Uterus (tissue), 4 donors: ENCODE results near the gene RAP1A. TPM values are rescaled to one million over a fixed set of nuclear protein-coding genes. Genes with fewer than 3 reads are reported as not detected.

Source experiments
- DNase-seq, 2 donors: peaks; one replicate each; pipeline ENCODE4 v3.0.0-alpha.2; 2019 to 2020
- H3K27ac ChIP-seq, 2 donors: fragments of 200-600 bp; sonication (generic); 1 replicate in 1 of 2; 2 replicates in 1 of 2; pipeline ENCODE4 v1.5.1; 2016 to 2018
- H3K27me3 ChIP-seq, 2 donors: fragments of 200-600 bp; sonication (generic); one replicate each; pipeline ENCODE4 v1.5.1; 2018 to 2019; ENCODE audit warnings: control low read depth in 1 of 2
- H3K36me3 ChIP-seq, 2 donors: fragments of 200-600 bp; sonication (generic); one replicate each; pipeline ENCODE4 v1.5.1; 2019; ENCODE audit warnings: control low read depth in 1 of 2
- H3K4me1 ChIP-seq, 2 donors: fragments of 200-600 bp; sonication (generic); one replicate each; pipeline ENCODE4 v1.5.1; 2018 to 2019; ENCODE audit warnings: control low read depth in 1 of 2
- H3K4me3 ChIP-seq, 2 donors: fragments of 200-600 bp; sonication (generic); 1 replicate in 1 of 2; 2 replicates in 1 of 2; pipeline ENCODE4 v1.5.1; 2018 to 2019; ENCODE audit warnings: mild to moderate bottlenecking in 1 of 2
- H3K9me3 ChIP-seq, 2 donors: fragments of 200-600 bp; sonication (generic); one replicate each; pipeline ENCODE4 v1.5.1; 2019; ENCODE audit warnings: control low read depth in 1 of 2
- POLR2A ChIP-seq, 2 donors: fragments of 450-650 bp; IDR thresholded peaks; one replicate each; pipeline ENCODE4 v1.6.1; 2016; ENCODE audit warnings: antibody characterized with exemption in 2 of 2, mild to moderate bottlenecking in 1 of 2, moderate library complexity in 1 of 2
- intact Hi-C: fragments of 100-400 bp; cut with DNase I; formaldehyde crosslinking; loops from one replicate; pipeline ENCODE4 v1.15.1; 2023; ENCODE audit warnings: low total_unique reads
- total RNA-seq, 4 donors: library from RNA; depleted of rRNA in 3 of 4; stranded (reverse); fragments of >200 nt in 3 of 4; gene quantifications; one replicate each; pipeline versions ENCODE4 v1.1.0 to v1.2.4, GENCODE V29; 2014 to 2023
- TF ChIP-seq, protein P1 (sequence below), 4 experiments: fragments of 200-600 bp in 2 of 4; fragments of 450-650 bp in 2 of 4; sonication (generic) in 2 of 4; IDR thresholded peaks; one replicate each; pipeline ENCODE4 v1.5.1; 2016 to 2019; ENCODE audit warnings: antibody characterized with exemption in 4 of 4, mild to moderate bottlenecking in 2 of 4, moderate library complexity in 1 of 4
- donor health status: DM: yes; HTN: yes; CAD: no.

The RAP1A gene
- 10 to 100 TPM; 47.6 to 94.8 (median 60.2) TPM for total RNA-seq

- intact Hi-C loops = no loop called here
- Histone ChIP-seq H3K36me3 (no peaks in the 10 kb centered on the region), H3K9me3 (no peaks in the 10 kb centered on the region), H3K4me3 (peak within 1 kb of the TSS; percentile 80 to 85), H3K4me1 (peaks cover 0 to 4% of the 10 kb centered on the region in 2 donors), H3K27ac (peak within 1 kb of the TSS; percentile 98), H3K27me3 (no peaks in the 10 kb centered on the region)
- TF ChIP-seq POLR2A (IDR thresholded peaks at IDR 0.05) = peak in 1 of 2 donors; percentile 82
- TF ChIP-seq, protein P1, sequence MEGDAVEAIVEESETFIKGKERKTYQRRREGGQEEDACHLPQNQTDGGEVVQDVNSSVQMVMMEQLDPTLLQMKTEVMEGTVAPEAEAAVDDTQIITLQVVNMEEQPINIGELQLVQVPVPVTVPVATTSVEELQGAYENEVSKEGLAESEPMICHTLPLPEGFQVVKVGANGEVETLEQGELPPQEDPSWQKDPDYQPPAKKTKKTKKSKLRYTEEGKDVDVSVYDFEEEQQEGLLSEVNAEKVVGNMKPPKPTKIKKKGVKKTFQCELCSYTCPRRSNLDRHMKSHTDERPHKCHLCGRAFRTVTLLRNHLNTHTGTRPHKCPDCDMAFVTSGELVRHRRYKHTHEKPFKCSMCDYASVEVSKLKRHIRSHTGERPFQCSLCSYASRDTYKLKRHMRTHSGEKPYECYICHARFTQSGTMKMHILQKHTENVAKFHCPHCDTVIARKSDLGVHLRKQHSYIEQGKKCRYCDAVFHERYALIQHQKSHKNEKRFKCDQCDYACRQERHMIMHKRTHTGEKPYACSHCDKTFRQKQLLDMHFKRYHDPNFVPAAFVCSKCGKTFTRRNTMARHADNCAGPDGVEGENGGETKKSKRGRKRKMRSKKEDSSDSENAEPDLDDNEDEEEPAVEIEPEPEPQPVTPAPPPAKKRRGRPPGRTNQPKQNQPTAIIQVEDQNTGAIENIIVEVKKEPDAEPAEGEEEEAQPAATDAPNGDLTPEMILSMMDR (IDR thresholded peaks at IDR 0.05) = no peak
- peak; percentile 95 to 96 for DNase-seq
Observed at GRCh38 chr1:111619635-111620440, at the start of gene RAP1A. TSS of gene RAP1A (plus strand) at chr1:111619789. CDS start at chr1:111691361, 71,572 bp downstream.

- no peaks in the 10 kb centered on the region for H3K9me3 ChIP-seq
- peaks cover 0 to 6% of the 10 kb centered on the region in 2 donors for H3K4me1 ChIP-seq
- no peak for DNase-seq
- intact Hi-C loops = no loop called here
- no peaks in the 10 kb centered on the region for H3K27me3 ChIP-seq
- no peak overlapping the region for H3K27ac ChIP-seq
- no peak overlapping the region for H3K4me3 ChIP-seq
- H3K36me3 ChIP-seq = no peaks in the 10 kb centered on the region
- no peak for TF ChIP-seq POLR2A (IDR thresholded peaks at IDR 0.05)
- TF ChIP-seq, protein P1 (IDR thresholded peaks at IDR 0.05) = no peak
Observed at GRCh38 chr1:111569913-111570312, 49.7 kb upstream of the RAP1A start.

- intact Hi-C loops = no loop called here
- H3K4me1 ChIP-seq = peaks cover 0 to 6% of the 10 kb centered on the region in 2 donors
- no peak overlapping the region for H3K4me3 ChIP-seq
- TF ChIP-seq, protein P1 (IDR thresholded peaks at IDR 0.05) = peak in 1 of 4 experiments; percentile 18
- TF ChIP-seq POLR2A (IDR thresholded peaks at IDR 0.05) = no peak
- no peak for DNase-seq
- no peaks in the 10 kb centered on the region for H3K9me3 ChIP-seq
- H3K27me3 ChIP-seq = no peaks in the 10 kb centered on the region
- H3K36me3 ChIP-seq = no peaks in the 10 kb centered on the region
- H3K27ac ChIP-seq = no peak overlapping the region
Observed at GRCh38 chr1:111570781-111571181, 48.8 kb upstream of the RAP1A start.

- H3K4me3 ChIP-seq = no peak overlapping the region
- TF ChIP-seq POLR2A (IDR thresholded peaks at IDR 0.05) = no peak
- TF ChIP-seq, protein P1 (IDR thresholded peaks at IDR 0.05) = no peak
- no peaks in the 10 kb centered on the region for H3K9me3 ChIP-seq
- H3K4me1 ChIP-seq = peaks cover 0 to 6% of the 10 kb centered on the region in 2 donors
- H3K27me3 ChIP-seq = no peaks in the 10 kb centered on the region
- intact Hi-C loops = no loop called here
- DNase-seq = no peak
- H3K36me3 ChIP-seq = no peaks in the 10 kb centered on the region
- H3K27ac ChIP-seq = no peak overlapping the region
Observed at GRCh38 chr1:111571239-111571638, 48.4 kb upstream of the RAP1A start.

- H3K9me3 ChIP-seq = no peaks in the 10 kb centered on the region
- H3K27ac ChIP-seq = no peak overlapping the region
- peaks cover 0 to 6% of the 10 kb centered on the region in 2 donors for H3K4me1 ChIP-seq
- no peak for TF ChIP-seq POLR2A (IDR thresholded peaks at IDR 0.05)
- TF ChIP-seq, protein P1 (IDR thresholded peaks at IDR 0.05) = no peak
- H3K27me3 ChIP-seq = no peaks in the 10 kb centered on the region
- no peak for DNase-seq
- H3K36me3 ChIP-seq = no peaks in the 10 kb centered on the region
- H3K4me3 ChIP-seq = no peak overlapping the region
- intact Hi-C loops = no loop called here
Observed at GRCh38 chr1:111571987-111572386, 47.6 kb upstream of the RAP1A start.
